HCT116 (cell line): ENCODE results near the gene NPAS4. TPM values are rescaled to one million over a fixed set of nuclear protein-coding genes. Genes with fewer than 3 reads are reported as not detected.

Source experiments
- ATAC-seq: fragments of 200-7000 bp; cut with Tn5 transposase; 2 replicates; pipeline ENCODE4 v1.9.1; 2020; ENCODE audit warnings: mild to moderate bottlenecking, moderate library complexity
- BruUV-seq: library from RNA; stranded (reverse); fragments of 400-500 nt; replicated peaks from 2 replicates; lab custom pipeline; 2021; lab: Mats Ljungman, UMichigan
- CTCF ChIA-PET: fragments of 300-600 bp; sonication (Branson Sonifier 250); formaldehyde crosslinking; loops from one replicate; lab custom pipeline; 2021; ENCODE audit warnings: antibody characterized with exemption; lab: Charles Lee
- POLR2A ChIA-PET: fragments of 300-600, 350-600 bp; sonication (Branson Sonifier 250); formaldehyde crosslinking; loops from one replicate; lab custom pipeline; 2021; ENCODE audit warnings: antibody characterized with exemption; lab: Charles Lee
- RAD21 ChIA-PET, 2 experiments: fragments of 300-600 bp; sonication (Branson Sonifier 250); formaldehyde crosslinking; loops; one replicate each; lab custom pipeline; 2023; ENCODE audit warnings: low total read pairs in 2 of 2; ENCODE audit not compliant: uncharacterized antibody in 2 of 2, unreplicated experiment in 2 of 2, low non-redundant PET in 1 of 2; lab: Charles Lee
- DNase-seq: peaks from one replicate; pipeline ENCODE4 v3.0.0-alpha.2; 2010; ENCODE audit warnings: low read depth, low spot score
- H2AFZ ChIP-seq: fragments of 200-600 bp; shearing (Covaris generic), sonication (generic); 2 replicates; pipeline ENCODE4 v1.6.1; 2017; ENCODE audit warnings: low read depth, mixed run types, mixed read lengths, antibody characterized with exemption, low read length; ENCODE audit not compliant: poor library complexity, severe bottlenecking
- H3K27ac ChIP-seq: 2 replicates; pipeline ENCODE4 v1.5.1; 2012; ENCODE audit warnings: low read depth, low read length
- H3K27me3 ChIP-seq: fragments of 200-600 bp; sonication (generic); 2 replicates; pipeline ENCODE4 v1.6.1; 2016; ENCODE audit warnings: mixed run types, low read length, mixed read lengths; ENCODE audit not compliant: insufficient read depth
- H3K36me3 ChIP-seq, 2 experiments: fragments of 200-500 bp in 1 of 2; fragments of 200-600 bp in 1 of 2; sonication (Bioruptor generic) in 1 of 2; sonication (generic) in 1 of 2; 2 replicates each; pipeline versions ENCODE4 v1.5.1 to v1.6.1; 2014 to 2016; ENCODE audit warnings: low read length in 2 of 2, inconsistent platforms in 1 of 2, mixed read lengths in 1 of 2, mixed run types in 1 of 2; ENCODE audit not compliant: insufficient read depth in 2 of 2, control insufficient read depth in 1 of 2
- H3K4me1 ChIP-seq, 2 experiments: fragments of 200-600 bp in 1 of 2; sonication (generic) in 1 of 2; 2 replicates each; pipeline versions ENCODE4 v1.5.1 to v1.6.1; 2012 to 2017; ENCODE audit warnings: low read length in 2 of 2, inconsistent platforms in 1 of 2, mild to moderate bottlenecking in 1 of 2, mixed read lengths in 1 of 2, mixed run types in 1 of 2, moderate library complexity in 1 of 2; ENCODE audit not compliant: insufficient read depth in 2 of 2, control insufficient read depth in 1 of 2
- H3K4me2 ChIP-seq: fragments of 200-600 bp; sonication (generic); 2 replicates; pipeline ENCODE4 v1.6.1; 2017; ENCODE audit warnings: mixed run types, low read length, mixed read lengths
- H3K4me3 ChIP-seq, 2 experiments: fragments of 200-600 bp in 1 of 2; sonication (generic) in 1 of 2; replicated peaks in 1 of 2; 2 replicates each; pipeline ENCODE4 v1.5.1; 2011 to 2016; ENCODE audit warnings: low read length in 2 of 2, control low read depth in 1 of 2, low read depth in 1 of 2, mild to moderate bottlenecking in 1 of 2, mixed read lengths in 1 of 2, mixed run types in 1 of 2
- H3K79me2 ChIP-seq: fragments of 200-600 bp; sonication (generic); 2 replicates; pipeline ENCODE4 v1.6.1; 2017; ENCODE audit warnings: mild to moderate bottlenecking, mixed run types, low read length, moderate library complexity, mixed read lengths; ENCODE audit not compliant: insufficient read depth
- H3K9ac ChIP-seq: fragments of 200-600 bp; sonication (generic); 2 replicates; pipeline ENCODE4 v1.6.1; 2016; ENCODE audit warnings: low read length, mixed read lengths
- H3K9me2 ChIP-seq: fragments of 200-600 bp; sonication (generic), shearing (Covaris generic); 2 replicates; pipeline ENCODE4 v1.6.1; 2017; ENCODE audit warnings: mixed run types, mild to moderate bottlenecking, moderate library complexity; ENCODE audit not compliant: insufficient read depth
- H3K9me3 ChIP-seq, 2 experiments: fragments of 200-500 bp in 1 of 2; fragments of 200-600 bp in 1 of 2; sonication (Bioruptor generic) in 1 of 2; sonication (generic) in 1 of 2; 2 replicates each; pipeline ENCODE4 v1.6.1; 2014 to 2017; ENCODE audit warnings: low read length in 2 of 2, mixed read lengths in 2 of 2, inconsistent platforms in 1 of 2, low read depth in 1 of 2, mild to moderate bottlenecking in 1 of 2, mixed run types in 1 of 2, moderate library complexity in 1 of 2; ENCODE audit not compliant: control insufficient read depth in 1 of 2, insufficient read depth in 1 of 2
- H4K20me1 ChIP-seq: fragments of 200-600 bp; sonication (generic), shearing (Covaris generic); 2 replicates; pipeline ENCODE4 v1.6.1; 2017; ENCODE audit warnings: mixed run types, mild to moderate bottlenecking, moderate library complexity; ENCODE audit not compliant: insufficient read depth
- CEBPB ChIP-seq: IDR thresholded peaks from 2 replicates; pipeline ENCODE4 v1.6.1; 2012; ENCODE audit warnings: low read depth
- EGR1 ChIP-seq: IDR thresholded peaks from 2 replicates; pipeline ENCODE4 v1.6.1; 2012; ENCODE audit warnings: low read depth
- ELF1 ChIP-seq: IDR thresholded peaks from 2 replicates; pipeline ENCODE4 v1.6.1; 2012; ENCODE audit warnings: low read depth, borderline replicate concordance
- EZH2 ChIP-seq: fragments of 200-600 bp; sonication (generic); IDR thresholded peaks from 2 replicates; pipeline ENCODE4 v1.6.1; 2017; ENCODE audit warnings: antibody characterized with exemption, mixed run types
- FOSL1 ChIP-seq: IDR thresholded peaks from 2 replicates; pipeline ENCODE4 v1.6.1; 2012; ENCODE audit warnings: low read depth
- JUND ChIP-seq: IDR thresholded peaks from 2 replicates; pipeline ENCODE4 v1.6.1; 2012
- POLR2AphosphoS5 ChIP-seq: IDR thresholded peaks from 2 replicates; pipeline ENCODE4 v1.6.1; 2011; ENCODE audit warnings: mild to moderate bottlenecking, low read depth, low read length, moderate library complexity
- RAD21 ChIP-seq: IDR thresholded peaks from 2 replicates; pipeline ENCODE4 v1.6.1; 2012; ENCODE audit warnings: low read depth, mild to moderate bottlenecking
- SRF ChIP-seq: IDR thresholded peaks from 2 replicates; pipeline ENCODE4 v1.6.1; 2012; ENCODE audit warnings: low read depth
- TCF7L2 ChIP-seq: IDR thresholded peaks from 2 replicates; pipeline ENCODE4 v1.7.0; 2011; ENCODE audit warnings: borderline replicate concordance, inconsistent platforms; ENCODE audit not compliant: insufficient read depth, insufficient read length; ENCODE audit errors: extremely low read depth
- ZNF274 ChIP-seq: fragments of 200-500 bp; sonication (Bioruptor generic); IDR thresholded peaks from 2 replicates; pipeline ENCODE4 v1.6.1; 2014; ENCODE audit warnings: mild to moderate bottlenecking, low read depth, low read length, inconsistent platforms
- intact Hi-C: fragments of 100-400 bp; cut with micrococcal nuclease; formaldehyde crosslinking; loops from 2 replicates; pipeline ENCODE4 v1.10.0; 2022
- total RNA-seq: library from RNA; stranded (reverse); gene quantifications from one replicate; pipeline ENCODE4 v1.2.1, GENCODE V29; 2021; ENCODE audit not compliant: unreplicated experiment
- TF ChIP-seq, protein P1 (sequence below): IDR thresholded peaks from 2 replicates; pipeline ENCODE4 v1.6.1; 2011; ENCODE audit warnings: mild to moderate bottlenecking, low read length, moderate library complexity; ENCODE audit not compliant: insufficient replicate concordance; ENCODE audit errors: extremely low read depth

NPAS4 gene
- total RNA-seq, 1 experiment from 2014 or later = not detected

- DNase-seq (no peak), ATAC-seq (no peak)
- intact Hi-C loops = no loop called here
- no peak overlapping the region for H3K4me2 ChIP-seq
- H3K36me3 ChIP-seq = peaks cover 8 to 12% of the 10 kb centered on the region in 2 experiments; a peak in 2 of 4 replicates
- no peaks in the 10 kb centered on the region for H4K20me1 ChIP-seq
- no peak for TF ChIP-seq JUND
- no peak for TF ChIP-seq SRF
- TF ChIP-seq POLR2AphosphoS5 = no peak
- TF ChIP-seq EZH2 = no peak
- TF ChIP-seq ELF1 = no peak
- TF ChIP-seq CEBPB = no peak
- no peak for TF ChIP-seq ZNF274
- no peak for TF ChIP-seq EGR1
- TF ChIP-seq TCF7L2 = no peak
- no peak for TF ChIP-seq RAD21
- TF ChIP-seq FOSL1 = no peak
- TF ChIP-seq, protein P1, sequence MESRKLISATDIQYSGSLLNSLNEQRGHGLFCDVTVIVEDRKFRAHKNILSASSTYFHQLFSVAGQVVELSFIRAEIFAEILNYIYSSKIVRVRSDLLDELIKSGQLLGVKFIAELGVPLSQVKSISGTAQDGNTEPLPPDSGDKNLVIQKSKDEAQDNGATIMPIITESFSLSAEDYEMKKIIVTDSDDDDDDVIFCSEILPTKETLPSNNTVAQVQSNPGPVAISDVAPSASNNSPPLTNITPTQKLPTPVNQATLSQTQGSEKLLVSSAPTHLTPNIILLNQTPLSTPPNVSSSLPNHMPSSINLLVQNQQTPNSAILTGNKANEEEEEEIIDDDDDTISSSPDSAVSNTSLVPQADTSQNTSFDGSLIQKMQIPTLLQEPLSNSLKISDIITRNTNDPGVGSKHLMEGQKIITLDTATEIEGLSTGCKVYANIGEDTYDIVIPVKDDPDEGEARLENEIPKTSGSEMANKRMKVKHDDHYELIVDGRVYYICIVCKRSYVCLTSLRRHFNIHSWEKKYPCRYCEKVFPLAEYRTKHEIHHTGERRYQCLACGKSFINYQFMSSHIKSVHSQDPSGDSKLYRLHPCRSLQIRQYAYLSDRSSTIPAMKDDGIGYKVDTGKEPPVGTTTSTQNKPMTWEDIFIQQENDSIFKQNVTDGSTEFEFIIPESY = no peak
- ChIA-PET CTCF (no interaction called here), POLR2A (interaction anchor here (2.4 kb wide), 1 partner anchor 9 kb away, joined by 13 read pairs; the partner anchor contains the start of gene DPP3), RAD21 (no interaction called here)
- no peak overlapping the region for H3K9ac ChIP-seq
- no peak overlapping the region for H2AFZ ChIP-seq
- no TSS peak for BruUV-seq
- H3K4me3 ChIP-seq = no peak overlapping the region
- H3K79me2 ChIP-seq = peaks cover 8% of the 10 kb centered on the region; the same call in 1 of the 2 replicates
- H3K9me2 ChIP-seq = no peaks in the 10 kb centered on the region
- H3K27ac ChIP-seq = no peak overlapping the region
- peaks cover 6 to 13% of the 10 kb centered on the region in 2 experiments for H3K4me1 ChIP-seq
- no peaks in the 10 kb centered on the region for H3K9me3 ChIP-seq
- no peaks in the 10 kb centered on the region for H3K27me3 ChIP-seq
These were observed 50.3 kb downstream of the NPAS4 start for GRCh38 chr11:66471142-66471541.
